Right cardiac atrium (tissue), 5 donors: ENCODE data around the gene GJD4. TPM values are rescaled to one million over a fixed set of nuclear protein-coding genes. Genes with fewer than 3 reads are reported as not detected.

Source experiments
- ATAC-seq, 2 donors: fragments of 200-7000 bp; cut with Tn5 transposase; one replicate each; pipeline versions ENCODE4 v1.8.0 to v1.9.1; 2020; ENCODE audit warnings: moderate library complexity in 2 of 2, mild to moderate bottlenecking in 1 of 2
- DNase-seq, 3 donors: peaks; one replicate each; pipeline ENCODE4 v3.0.0-alpha.2; 2020
- H3K27ac ChIP-seq: one replicate; pipeline ENCODE4 v1.5.1; 2013; ENCODE audit warnings: mild to moderate bottlenecking, low read length, control low read depth, moderate library complexity
- H3K27me3 ChIP-seq: one replicate; pipeline ENCODE4 v1.6.1; 2013; ENCODE audit not compliant: control insufficient read depth, insufficient read depth
- H3K4me1 ChIP-seq: one replicate; pipeline ENCODE4 v1.6.1; 2013; ENCODE audit warnings: low read length; ENCODE audit not compliant: control insufficient read depth, insufficient read depth
- H3K4me3 ChIP-seq: one replicate; pipeline ENCODE4 v1.5.1; 2013; ENCODE audit warnings: low read length, control low read depth
- H3K9me3 ChIP-seq: one replicate; pipeline ENCODE4 v1.6.1; 2013; ENCODE audit warnings: low read length; ENCODE audit not compliant: control insufficient read depth
- WGBS: extraction: QIAGEN DNeasy Blood & Tissue Kit; methylation state at CpG from one replicate; pipeline ENCODE4 v1.1.7; 2013; 5-methylcytosine and 5-hydroxymethylcytosine counted together
- intact Hi-C, 4 donors: fragments of 100-400 bp; cut with DNase I; formaldehyde crosslinking; loops; one replicate each; pipeline versions ENCODE4 v1.11.0 to v1.14.0; 2022 to 2023
- polyA plus RNA-seq: library from polyadenylated mRNA; stranded (reverse); fragments of 200-250 nt; gene quantifications from one replicate; pipeline ENCODE4 v1.2.3, GENCODE V29; 2013
- total RNA-seq, 4 donors: library from RNA; stranded (reverse); fragmentation: NEBNext Ultra II Directional; extraction: Animal tissue kit (Norgen Biotek cat#: 25700); gene quantifications; one replicate each; pipeline ENCODE4 v1.2.1, GENCODE V29; 2021
- donor health status: healthy with polysubstance abuse.
- donor health status: DM: no; HTN: yes; CAD: no.
- donor health status: DM: no; HTN: no; CAD: no.
- donor health status: DM: no; HTN: yes; CAD: no; lungs with severe emphysema.
- donor health status: DM: yes; HTN: yes; CAD: no.

GJD4 gene
- total and polyA plus RNA-seq, 5 donors = not detected

- Histone ChIP-seq H3K4me3 (no peak overlapping the region), H3K4me1 (peaks cover 12% of the 10 kb centered on the region), H3K27ac (no peak overlapping the region), H3K27me3 (no peaks in the 10 kb centered on the region), H3K9me3 (no peaks in the 10 kb centered on the region)
- ATAC-seq (no peak), DNase-seq (peak in 1 of 3 donors; percentile 45)
- 93% methylated on average over 20 of the region's 20 CpGs for WGBS
- intact Hi-C loops = loop anchor here in 1 of 4 donors (10.0 kb wide), 2 partner anchors 234 to 324 kb away; partner anchors contain the start of gene CCNY
These were observed 36.6 kb upstream of the GJD4 start for GRCh38 chr10:35568483-35569015.

- intact Hi-C loops = loop anchor here in 1 of 4 donors (10.0 kb wide), 2 partner anchors 234 to 324 kb away; partner anchors contain the start of gene CCNY
- Histone ChIP-seq H3K9me3 (no peaks in the 10 kb centered on the region), H3K4me3 (no peak overlapping the region), H3K27ac (no peak overlapping the region), H3K4me1 (peaks cover 12% of the 10 kb centered on the region), H3K27me3 (no peaks in the 10 kb centered on the region)
- 66% methylated on average over 19 of the region's 19 CpGs for WGBS
- ATAC-seq (no peak), DNase-seq (peak in 1 of 3 donors; percentile 39)
These were observed 35.9 kb upstream of the GJD4 start for GRCh38 chr10:35569111-35569707.

- no peak for ATAC-seq
- intact Hi-C loops = loop anchor here in 1 of 4 donors (10.0 kb wide), 2 partner anchors 235 to 325 kb away; partner anchors contain the start of gene CCNY
These were observed 35.3 kb upstream of the GJD4 start for GRCh38 chr10:35569836-35570235.

GRCh38 chr10:35570397-35570796 is 34.7 kb upstream of the GJD4 start:
- no peaks in the 10 kb centered on the region for H3K9me3 ChIP-seq
- H3K4me1 ChIP-seq = peaks cover 3% of the 10 kb centered on the region
- intact Hi-C loops = no loop called here
- WGBS = 91% methylated on average over 1 of the region's 1 CpG
- DNase-seq (no peak), ATAC-seq (no peak)
- H3K27ac ChIP-seq = no peak overlapping the region
- H3K27me3 ChIP-seq = no peaks in the 10 kb centered on the region
- H3K4me3 ChIP-seq = no peak overlapping the region

More at GRCh38 chr10:35569836-35570235, 35.3 kb upstream of the GJD4 start:
- H3K4me3 ChIP-seq = no peak overlapping the region
- DNase-seq = no peak
- no peak overlapping the region for H3K27ac ChIP-seq
- peaks cover 7% of the 10 kb centered on the region for H3K4me1 ChIP-seq
- no peaks in the 10 kb centered on the region for H3K9me3 ChIP-seq
- WGBS = 80% methylated on average over 4 of the region's 4 CpGs
- no peaks in the 10 kb centered on the region for H3K27me3 ChIP-seq

GRCh38 chr10:35572583-35572982 is 32.6 kb upstream of the GJD4 start:
- intact Hi-C loops = no loop called here
- WGBS = 98% methylated on average over 1 of the region's 1 CpG
- no peaks in the 10 kb centered on the region for H3K27me3 ChIP-seq
- ATAC-seq (no peak), DNase-seq (no peak)
- H3K27ac ChIP-seq = no peak overlapping the region
- no peak overlapping the region for H3K4me3 ChIP-seq
- H3K4me1 ChIP-seq = no peaks in the 10 kb centered on the region
- H3K9me3 ChIP-seq = no peaks in the 10 kb centered on the region

GRCh38 chr10:35573796-35574195 is 31.3 kb upstream of the GJD4 start:
- no peaks in the 10 kb centered on the region for H3K27me3 ChIP-seq
- peaks cover 2% of the 10 kb centered on the region for H3K4me1 ChIP-seq
- intact Hi-C loops = no loop called here
- no peak overlapping the region for H3K4me3 ChIP-seq
- H3K9me3 ChIP-seq = no peaks in the 10 kb centered on the region
- no peak for ATAC-seq
- no peak overlapping the region for H3K27ac ChIP-seq
- DNase-seq = no peak
- 100% methylated on average over 1 of the region's 1 CpG for WGBS

GRCh38 chr10:35574924-35575352 is 30.2 kb upstream of the GJD4 start:
- Histone ChIP-seq H3K4me1 (peaks cover 2% of the 10 kb centered on the region), H3K27ac (no peak overlapping the region), H3K9me3 (no peaks in the 10 kb centered on the region), H3K27me3 (no peaks in the 10 kb centered on the region), H3K4me3 (no peak overlapping the region)
- 80% methylated on average over 9 of the region's 9 CpGs for WGBS
- no peak for DNase-seq
- ATAC-seq = peak in 1 of 2 donors; percentile 73
- intact Hi-C loops = no loop called here

- no peaks in the 10 kb centered on the region for H3K9me3 ChIP-seq
- H3K27me3 ChIP-seq = no peaks in the 10 kb centered on the region
- ATAC-seq (no peak), DNase-seq (no peak)
- intact Hi-C loops = no loop called here
- 94% methylated on average over 9 of the region's 9 CpGs for WGBS
- H3K4me1 ChIP-seq = peaks cover 2% of the 10 kb centered on the region
- no peak overlapping the region for H3K4me3 ChIP-seq
- H3K27ac ChIP-seq = no peak overlapping the region
These were observed 29.5 kb upstream of the GJD4 start for GRCh38 chr10:35575640-35576039.

- intact Hi-C loops = no loop called here
- ATAC-seq (no peak), DNase-seq (no peak)
- H3K4me1 ChIP-seq = peaks cover 2% of the 10 kb centered on the region
- H3K27me3 ChIP-seq = no peaks in the 10 kb centered on the region
- WGBS = 97% methylated on average over 3 of the region's 3 CpGs
- no peak overlapping the region for H3K27ac ChIP-seq
- H3K4me3 ChIP-seq = no peak overlapping the region
- H3K9me3 ChIP-seq = no peaks in the 10 kb centered on the region
These were observed 28.4 kb upstream of the GJD4 start for GRCh38 chr10:35576730-35577129.

- intact Hi-C loops = no loop called here
- 40% methylated on average over 7 of the region's 7 CpGs for WGBS
These were observed 27.1 kb upstream of the GJD4 start for GRCh38 chr10:35577926-35578617.

GRCh38 chr10:35578618-35578956 is 26.6 kb upstream of the GJD4 start:
- DNase-seq (no peak), ATAC-seq (no peak)
- H3K4me3 ChIP-seq = no peak overlapping the region
- no peaks in the 10 kb centered on the region for H3K27me3 ChIP-seq
- WGBS = 68% methylated on average over 4 of the region's 4 CpGs
- H3K4me1 ChIP-seq = peaks cover 2% of the 10 kb centered on the region
- intact Hi-C loops = no loop called here
- H3K27ac ChIP-seq = no peak overlapping the region
- H3K9me3 ChIP-seq = no peaks in the 10 kb centered on the region

More at GRCh38 chr10:35577926-35578617, 27.1 kb upstream of the GJD4 start:
- Histone ChIP-seq H3K9me3 (no peaks in the 10 kb centered on the region), H3K27me3 (no peaks in the 10 kb centered on the region), H3K4me1 (peaks cover 2% of the 10 kb centered on the region), H3K4me3 (no peak overlapping the region), H3K27ac (no peak overlapping the region)
- no peak for DNase-seq
- peak; percentile 30 to 40 for ATAC-seq
